A673 (cell line): ENCODE results near the gene CAPN11.

Source experiments
- EZH2 ChIP-seq: fragments of 200-600 bp; sonication (generic); IDR thresholded peaks from 2 replicates; pipeline ENCODE4 v1.6.1; 2017; ENCODE audit warnings: borderline replicate concordance, low read depth, mild to moderate bottlenecking, mixed read lengths, antibody characterized with exemption, low read length; ENCODE audit not compliant: poor library complexity, severe bottlenecking
- TF ChIP-seq, protein P1 (sequence below): fragments of 300-800, 200-600 bp; sonication (generic); conservative IDR thresholded peaks from 2 replicates; pipeline ENCODE4 v1.5.1; 2017; ENCODE audit warnings: low read depth, mild to moderate bottlenecking, antibody characterized with exemption, low read length, moderate library complexity, mixed read lengths

DNA sequence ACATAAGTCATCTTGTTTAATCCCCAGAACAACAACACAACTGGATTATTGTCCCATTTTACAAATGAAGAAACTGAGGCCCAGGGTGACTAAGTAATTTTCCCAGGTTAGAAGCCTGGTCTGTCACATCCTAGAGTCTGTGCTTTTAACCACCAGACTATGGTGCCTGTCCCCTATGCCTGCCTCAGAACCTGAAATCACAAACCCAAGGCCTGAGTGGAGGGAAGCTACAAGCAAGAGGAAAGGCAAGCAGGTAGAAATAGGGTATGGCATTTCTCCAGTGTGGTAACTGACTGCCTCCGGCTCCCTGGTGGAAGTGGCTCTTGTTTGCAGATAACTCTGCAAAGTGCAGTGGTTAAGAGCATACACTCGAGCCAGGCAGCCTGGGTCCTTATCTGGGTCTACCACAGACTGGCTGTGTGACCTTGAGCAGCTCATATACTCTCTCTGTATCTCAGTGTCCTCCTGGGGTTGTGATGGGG, 28.7 kb upstream of the CAPN11 start:
- TF ChIP-seq, protein P1, sequence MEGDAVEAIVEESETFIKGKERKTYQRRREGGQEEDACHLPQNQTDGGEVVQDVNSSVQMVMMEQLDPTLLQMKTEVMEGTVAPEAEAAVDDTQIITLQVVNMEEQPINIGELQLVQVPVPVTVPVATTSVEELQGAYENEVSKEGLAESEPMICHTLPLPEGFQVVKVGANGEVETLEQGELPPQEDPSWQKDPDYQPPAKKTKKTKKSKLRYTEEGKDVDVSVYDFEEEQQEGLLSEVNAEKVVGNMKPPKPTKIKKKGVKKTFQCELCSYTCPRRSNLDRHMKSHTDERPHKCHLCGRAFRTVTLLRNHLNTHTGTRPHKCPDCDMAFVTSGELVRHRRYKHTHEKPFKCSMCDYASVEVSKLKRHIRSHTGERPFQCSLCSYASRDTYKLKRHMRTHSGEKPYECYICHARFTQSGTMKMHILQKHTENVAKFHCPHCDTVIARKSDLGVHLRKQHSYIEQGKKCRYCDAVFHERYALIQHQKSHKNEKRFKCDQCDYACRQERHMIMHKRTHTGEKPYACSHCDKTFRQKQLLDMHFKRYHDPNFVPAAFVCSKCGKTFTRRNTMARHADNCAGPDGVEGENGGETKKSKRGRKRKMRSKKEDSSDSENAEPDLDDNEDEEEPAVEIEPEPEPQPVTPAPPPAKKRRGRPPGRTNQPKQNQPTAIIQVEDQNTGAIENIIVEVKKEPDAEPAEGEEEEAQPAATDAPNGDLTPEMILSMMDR: no peak
- TF ChIP-seq EZH2: no peak
